ENCODE results near the gene MAPRE2.

The MAPRE2 gene

GRCh38 chr18:35189510-35189909, 148.3 kb downstream of the MAPRE2 start:
- POLR2A ChIA-PET (ENCODE audit: low non-redundant PET) = no interaction called here
- CTCF ChIA-PET = no interaction called here
- H3K27ac ChIP-seq = no peak overlapping the region

GRCh38 chr18:35190948-35191697, 149.9 kb downstream of the MAPRE2 start:
- ChIA-PET CTCF (no interaction called here), POLR2A (ENCODE audit: low non-redundant PET) (no interaction called here)
- DNase-seq (ENCODE audit: low spot score) = no peak
- no peak overlapping the region for H3K27ac ChIP-seq
- TF ChIP-seq CTCF (conservative IDR thresholded peaks at IDR 0.05; ENCODE audit: low read depth) = no peak

More at GRCh38 chr18:35189510-35189909, 148.3 kb downstream of the MAPRE2 start:
- DNase-seq (ENCODE audit: low spot score) = no peak
- TF ChIP-seq CTCF (conservative IDR thresholded peaks at IDR 0.05; ENCODE audit: low read depth) = no peak

- ChIA-PET POLR2A (ENCODE audit: low non-redundant PET) (no interaction called here), CTCF (no interaction called here)
- TF ChIP-seq CTCF (conservative IDR thresholded peaks at IDR 0.05; ENCODE audit: low read depth) = no peak
- H3K27ac ChIP-seq = no peak overlapping the region
- DNase-seq (ENCODE audit: low spot score) = no peak
Observed at GRCh38 chr18:35191698-35192025, 150.4 kb downstream of the MAPRE2 start.

GRCh38 chr18:35192415-35192814, 151.2 kb downstream of the MAPRE2 start:
- ChIA-PET POLR2A (ENCODE audit: low non-redundant PET) (no interaction called here), CTCF (interaction anchor here (0.7 kb wide), 1 partner anchor 1443 kb away, joined by 4 read pairs; no protein-coding TSS in a partner anchor)
- no peak for DNase-seq (ENCODE audit: low spot score)
- no peak overlapping the region for H3K27ac ChIP-seq
- no peak for TF ChIP-seq CTCF (conservative IDR thresholded peaks at IDR 0.05; ENCODE audit: low read depth)

All from RWPE1 (cell line).